Measurements from ENCODE around the gene MED27. TPM values are rescaled to one million over a fixed set of nuclear protein-coding genes. Genes with fewer than 3 reads are reported as not detected.

Gene MED27
- total RNA-seq, 2 donors from 2014 or later, result 29.8 to 37.0 TPM

DNA sequence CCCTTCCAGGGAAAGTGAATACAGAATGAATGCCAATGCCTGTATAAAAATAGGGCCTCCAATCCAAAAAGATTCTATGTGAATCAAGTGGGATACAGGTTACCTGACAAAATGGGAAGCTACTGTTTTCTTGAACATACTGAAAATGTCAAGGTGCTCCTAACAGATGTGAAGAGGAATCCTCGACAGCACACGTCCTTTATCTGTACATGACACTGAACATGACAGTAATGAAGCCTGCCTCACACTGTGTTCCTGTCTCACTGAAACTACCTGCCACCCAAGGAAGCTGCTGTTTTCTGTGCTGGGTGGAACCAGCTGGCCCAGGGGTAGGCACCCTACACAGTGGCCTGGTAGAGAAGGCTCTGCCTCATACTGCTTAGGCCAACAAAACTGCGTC lies 174.5 kb downstream of the MED27 start:
- Mint-ChIP-seq H3K9me3 (peaks cover 14% of the 10 kb centered on the region), H3K36me3 (ENCODE audit: low read depth) (peaks cover 19% of the 10 kb centered on the region), H3K4me1 (peaks cover 9% of the 10 kb centered on the region), H3K4me3 (no peak overlapping the region), H3K27me3 (ENCODE audit: insufficient read depth) (no peaks in the 10 kb centered on the region), H3K27ac (no peak overlapping the region)
- Histone ChIP-seq H3K27ac (ENCODE audit: low read depth, low read length) (no peak overlapping the region), H3K4me1 (ENCODE audit: control insufficient read depth, insufficient read depth, low read length) (no peaks in the 10 kb centered on the region), H3K27me3 (ENCODE audit: control insufficient read depth, insufficient read depth, low read length, poor library complexity, severe bottlenecking) (no peaks in the 10 kb centered on the region), H3K4me3 (ENCODE audit: low read length) (no peak overlapping the region), H3K36me3 (ENCODE audit: control insufficient read depth, insufficient read depth, low read length) (no peaks in the 10 kb centered on the region), H3K9me3 (ENCODE audit: control insufficient read depth, low read length) (no peaks in the 10 kb centered on the region), H3K9ac (ENCODE audit: extremely low read depth, low read length, poor library complexity, severe bottlenecking) (no peak overlapping the region)
- TF ChIP-seq, protein P1, sequence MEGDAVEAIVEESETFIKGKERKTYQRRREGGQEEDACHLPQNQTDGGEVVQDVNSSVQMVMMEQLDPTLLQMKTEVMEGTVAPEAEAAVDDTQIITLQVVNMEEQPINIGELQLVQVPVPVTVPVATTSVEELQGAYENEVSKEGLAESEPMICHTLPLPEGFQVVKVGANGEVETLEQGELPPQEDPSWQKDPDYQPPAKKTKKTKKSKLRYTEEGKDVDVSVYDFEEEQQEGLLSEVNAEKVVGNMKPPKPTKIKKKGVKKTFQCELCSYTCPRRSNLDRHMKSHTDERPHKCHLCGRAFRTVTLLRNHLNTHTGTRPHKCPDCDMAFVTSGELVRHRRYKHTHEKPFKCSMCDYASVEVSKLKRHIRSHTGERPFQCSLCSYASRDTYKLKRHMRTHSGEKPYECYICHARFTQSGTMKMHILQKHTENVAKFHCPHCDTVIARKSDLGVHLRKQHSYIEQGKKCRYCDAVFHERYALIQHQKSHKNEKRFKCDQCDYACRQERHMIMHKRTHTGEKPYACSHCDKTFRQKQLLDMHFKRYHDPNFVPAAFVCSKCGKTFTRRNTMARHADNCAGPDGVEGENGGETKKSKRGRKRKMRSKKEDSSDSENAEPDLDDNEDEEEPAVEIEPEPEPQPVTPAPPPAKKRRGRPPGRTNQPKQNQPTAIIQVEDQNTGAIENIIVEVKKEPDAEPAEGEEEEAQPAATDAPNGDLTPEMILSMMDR (conservative IDR thresholded peaks at IDR 0.05), result no peak
- DNase-seq, result no peak
- 95 to 97% methylated on average over 3 of the region's 3 CpGs for WGBS, 2 experiments (ENCODE audit: insufficient coverage in 1 of 2, insufficient read length in 1 of 2)

DNA sequence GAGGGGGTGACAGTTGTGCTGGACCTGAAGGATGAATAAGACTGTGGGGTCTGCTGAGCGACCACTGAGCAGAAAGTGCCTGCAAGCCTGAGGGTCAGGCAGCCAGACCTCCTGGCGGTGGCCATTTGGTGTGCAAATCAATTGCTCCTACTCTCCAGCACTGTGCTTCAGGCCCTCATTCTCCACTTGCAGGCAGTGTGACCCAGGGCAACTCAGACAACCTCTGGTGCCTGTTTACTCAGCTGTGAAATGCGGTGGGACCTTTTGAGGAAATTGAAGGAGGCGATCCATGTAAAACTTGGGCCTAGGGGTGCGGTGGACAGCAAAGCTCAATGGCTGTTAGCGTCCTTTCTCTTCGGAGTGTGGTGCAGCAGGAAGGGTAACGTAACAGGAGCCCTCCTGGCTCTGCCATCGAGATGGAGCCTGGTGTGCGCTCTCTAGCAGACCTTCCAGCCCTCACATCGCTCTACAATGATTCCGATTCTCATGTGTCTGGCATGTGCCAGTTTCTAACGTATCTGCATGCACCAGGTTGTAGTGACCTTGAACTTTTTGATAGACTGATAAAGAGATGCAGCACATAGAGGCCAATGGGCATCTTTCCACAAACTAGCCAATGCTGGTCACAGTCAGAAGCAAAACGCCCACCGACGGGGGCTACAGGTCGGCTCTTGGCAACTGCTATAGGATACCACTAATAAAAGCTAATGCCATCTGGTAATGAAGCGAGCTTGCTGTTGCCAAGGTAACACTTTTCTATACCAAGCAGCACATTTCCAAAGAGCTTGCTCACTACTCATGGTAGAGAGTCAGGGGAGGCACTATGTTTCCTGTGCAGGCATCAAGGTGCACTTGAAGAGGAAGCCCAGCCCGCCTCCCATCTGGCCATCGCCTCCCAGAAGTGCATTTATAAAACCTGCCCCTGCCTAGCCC lies 180.1 kb downstream of the MED27 start:
- H3K4me3 Mint-ChIP-seq, result no peak overlapping the region

DNA sequence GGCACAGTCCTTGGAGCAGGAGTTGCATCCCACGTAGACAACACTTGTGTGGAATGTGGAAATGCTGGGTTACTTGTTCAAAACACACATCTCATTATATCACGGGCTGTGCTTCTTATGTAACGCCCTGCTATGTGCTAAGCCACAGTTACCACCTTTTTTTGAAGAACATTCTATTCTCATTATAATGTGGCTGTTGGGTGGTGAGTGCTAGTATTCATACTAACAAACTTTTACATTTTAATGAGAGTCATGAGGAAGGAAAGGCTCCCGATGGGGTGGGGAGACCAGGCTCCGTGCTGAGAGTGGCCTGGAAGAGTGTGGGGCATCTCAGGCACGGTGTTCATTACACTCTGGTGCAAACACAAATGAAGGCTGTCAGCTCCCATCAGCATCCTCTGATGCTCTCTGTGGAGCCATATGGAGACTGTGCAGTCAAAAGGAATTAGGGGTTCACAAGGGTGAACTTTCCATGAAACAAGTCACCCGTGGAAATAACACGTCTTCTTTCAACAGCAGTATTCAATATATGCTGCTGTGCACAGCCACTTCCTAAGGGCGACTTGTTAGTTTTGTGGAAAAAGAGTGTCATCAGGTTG lies 186.7 kb downstream of the MED27 start:
- peaks cover 16% of the 10 kb centered on the region for H3K36me3 ChIP-seq (ENCODE audit: control insufficient read depth, insufficient read depth, low read length)
- Mint-ChIP-seq H3K36me3 (ENCODE audit: low read depth) (peaks cover 3% of the 10 kb centered on the region), H3K4me1 (peaks cover 19% of the 10 kb centered on the region), H3K4me3 (no peak overlapping the region), H3K27ac (no peak overlapping the region), H3K9me3 (no peaks in the 10 kb centered on the region), H3K27me3 (ENCODE audit: insufficient read depth) (no peaks in the 10 kb centered on the region)
- H3K4me1 ChIP-seq (ENCODE audit: control insufficient read depth, insufficient read depth, low read length), result no peaks in the 10 kb centered on the region
- peak; percentile 36 for DNase-seq
- no peaks in the 10 kb centered on the region for H3K27me3 ChIP-seq (ENCODE audit: control insufficient read depth, insufficient read depth, low read length, poor library complexity, severe bottlenecking)
- no peak overlapping the region for H3K27ac ChIP-seq (ENCODE audit: low read depth, low read length)
- WGBS, 2 experiments (ENCODE audit: insufficient coverage in 1 of 2, insufficient read length in 1 of 2), result 79 to 80% methylated on average over 6 to 7 of the region's 9 CpGs
- TF ChIP-seq, protein P1 (conservative IDR thresholded peaks at IDR 0.05), result no peak
- H3K4me3 ChIP-seq (ENCODE audit: low read length), result no peak overlapping the region
- no peak overlapping the region for H3K9ac ChIP-seq (ENCODE audit: extremely low read depth, low read length, poor library complexity, severe bottlenecking)
- H3K9me3 ChIP-seq (ENCODE audit: control insufficient read depth, low read length), result no peaks in the 10 kb centered on the region

More for the DNA sequence above, 180.1 kb downstream of the MED27 start:
- H3K27ac ChIP-seq (ENCODE audit: low read depth, low read length), result peak overlapping the region; percentile 1
- 71 to 82% methylated on average over 13 to 20 of the region's 20 CpGs for WGBS, 2 experiments (ENCODE audit: insufficient coverage in 1 of 2, insufficient read length in 1 of 2)
- peaks cover 3% of the 10 kb centered on the region for H3K36me3 Mint-ChIP-seq (ENCODE audit: low read depth)
- peaks cover 12% of the 10 kb centered on the region for H3K4me1 Mint-ChIP-seq
- peak; percentile 68 for DNase-seq
- no peaks in the 10 kb centered on the region for H3K4me1 ChIP-seq (ENCODE audit: control insufficient read depth, insufficient read depth, low read length)
- H3K27me3 Mint-ChIP-seq (ENCODE audit: insufficient read depth), result no peaks in the 10 kb centered on the region
- TF ChIP-seq, protein P1 (conservative IDR thresholded peaks at IDR 0.05), result peak; percentile 14
- H3K27ac Mint-ChIP-seq, result peak overlapping the region; percentile 27
- no peaks in the 10 kb centered on the region for H3K36me3 ChIP-seq (ENCODE audit: control insufficient read depth, insufficient read depth, low read length)
- H3K9me3 Mint-ChIP-seq, result no peaks in the 10 kb centered on the region
- H3K27me3 ChIP-seq (ENCODE audit: control insufficient read depth, insufficient read depth, low read length, poor library complexity, severe bottlenecking), result no peaks in the 10 kb centered on the region
- H3K4me3 ChIP-seq (ENCODE audit: low read length), result no peak overlapping the region
- no peaks in the 10 kb centered on the region for H3K9me3 ChIP-seq (ENCODE audit: control insufficient read depth, low read length)
- H3K9ac ChIP-seq (ENCODE audit: extremely low read depth, low read length, poor library complexity, severe bottlenecking), result no peak overlapping the region

All from endodermal cell (in vitro differentiated cells).